Mesendoderm (in vitro differentiated cells): Measurements from ENCODE around the gene PDSS1.
"Not testable (repeated sequence)": the region's sequence is repeated elsewhere in the genome, so short reads cannot be mapped to it uniquely, and the experiment has no call there.

Source experiments
- DNase-seq: peaks from one replicate; pipeline ENCODE4 v3.0.0; 2013
- H2AK5ac ChIP-seq: 2 replicates; pipeline ENCODE4 v1.6.1; 2013; ENCODE audit warnings: low read length, inconsistent platforms
- H2BK120ac ChIP-seq: 2 replicates; pipeline ENCODE4 v1.6.1; 2013; ENCODE audit warnings: low read depth, mild to moderate bottlenecking, low read length, moderate library complexity, mixed read lengths
- H2BK15ac ChIP-seq: replicated peaks from 2 replicates; pipeline ENCODE4 v1.6.1; 2013; ENCODE audit warnings: low read depth, mild to moderate bottlenecking, moderate library complexity
- H2BK5ac ChIP-seq: 2 replicates; pipeline ENCODE4 v1.6.1; 2013; ENCODE audit warnings: low read length, inconsistent platforms
- H3K18ac ChIP-seq: 2 replicates; pipeline ENCODE4 v1.6.1; 2013; ENCODE audit warnings: mild to moderate bottlenecking, low read length, mixed read lengths
- H3K23ac ChIP-seq: one replicate; pipeline ENCODE4 v1.6.1; 2013; ENCODE audit warnings: low read length
- H3K27ac ChIP-seq: 2 replicates; pipeline ENCODE4 v1.5.1; 2013; ENCODE audit warnings: low read depth, mild to moderate bottlenecking, inconsistent platforms, low read length, moderate library complexity
- H3K27me3 ChIP-seq: 2 replicates; pipeline ENCODE4 v1.6.1; 2013; ENCODE audit warnings: low read length, control low read depth, mild to moderate bottlenecking, inconsistent platforms; ENCODE audit not compliant: insufficient read depth, poor library complexity
- H3K36me3 ChIP-seq: 2 replicates; pipeline ENCODE4 v1.6.1; 2013; ENCODE audit warnings: low read length, inconsistent platforms; ENCODE audit not compliant: control insufficient read depth, insufficient read depth
- H3K4ac ChIP-seq: one replicate; pipeline ENCODE4 v1.6.1; 2013; ENCODE audit warnings: low read depth, mild to moderate bottlenecking, low read length, moderate library complexity
- H3K4me1 ChIP-seq: 2 replicates; pipeline ENCODE4 v1.6.1; 2013; ENCODE audit warnings: low read depth, low read length, inconsistent platforms; ENCODE audit not compliant: control insufficient read depth
- H3K4me2 ChIP-seq: 2 replicates; pipeline ENCODE4 v1.6.1; 2013; ENCODE audit warnings: low read length
- H3K4me3 ChIP-seq: 2 replicates; pipeline ENCODE4 v1.5.1; 2013; ENCODE audit warnings: mild to moderate bottlenecking, low read length
- H3K56ac ChIP-seq: one replicate; pipeline ENCODE4 v1.6.1; 2013; ENCODE audit warnings: low read length
- H3K79me1 ChIP-seq: 2 replicates; pipeline ENCODE4 v1.6.1; 2013; ENCODE audit warnings: low read length, inconsistent platforms
- H3K79me2 ChIP-seq: 2 replicates; pipeline ENCODE4 v1.6.1; 2013; ENCODE audit warnings: mild to moderate bottlenecking, low read length; ENCODE audit not compliant: control insufficient read depth, insufficient read depth
- H3K9ac ChIP-seq: 2 replicates; pipeline ENCODE4 v1.6.1; 2013; ENCODE audit warnings: low read length, inconsistent platforms
- H4K5ac ChIP-seq: one replicate; pipeline ENCODE4 v1.6.1; 2013; ENCODE audit warnings: low read length
- H4K8ac ChIP-seq: one replicate; pipeline ENCODE4 v1.6.1; 2013; ENCODE audit warnings: low read depth, mild to moderate bottlenecking, control low read depth, low read length, moderate library complexity
- WGBS: extraction: QIAGEN DNeasy Blood & Tissue Kit; methylation state at CpG from one replicate; pipeline ENCODE4 v1.1.7; 2013; ENCODE audit warnings: low lambda C conversion rate, missing lambda C conversion rate; ENCODE audit not compliant: insufficient coverage; ENCODE audit errors: extremely low coverage; 5-methylcytosine and 5-hydroxymethylcytosine counted together

Gene PDSS1

GRCh38 chr10:26694536-26694935 is 3.0 kb upstream of the PDSS1 start:
- not testable (repeated sequence) for H2AK5ac ChIP-seq, H3K79me1 ChIP-seq, H3K18ac ChIP-seq, H3K4me1 ChIP-seq, H3K23ac ChIP-seq, H3K36me3 ChIP-seq, H3K27ac ChIP-seq, H2BK5ac ChIP-seq, DNase-seq, H4K8ac ChIP-seq, H3K4me3 ChIP-seq, H2BK15ac ChIP-seq, H3K4ac ChIP-seq, H3K4me2 ChIP-seq, H4K5ac ChIP-seq, H3K56ac ChIP-seq, H3K9ac ChIP-seq, H2BK120ac ChIP-seq, H3K27me3 ChIP-seq
- WGBS, result no CpG with 5 or more reads among the region's 4 CpGs
- peaks cover 15% of the 10 kb centered on the region for H3K79me2 ChIP-seq

GRCh38 chr10:26696786-26697162 is 727 bp upstream of the PDSS1 start:
- no peaks in the 10 kb centered on the region for H3K4me1 ChIP-seq
- no peak overlapping the region for H3K23ac ChIP-seq
- no peak overlapping the region for H2BK5ac ChIP-seq
- no peak for DNase-seq
- peak overlapping the region; percentile 65 for H3K4me2 ChIP-seq
- H3K36me3 ChIP-seq, result no peaks in the 10 kb centered on the region
- peak overlapping the region; percentile 5 for H4K5ac ChIP-seq
- no peak overlapping the region for H2BK120ac ChIP-seq
- H3K27me3 ChIP-seq, result no peaks in the 10 kb centered on the region
- H3K4me3 ChIP-seq, result peak overlapping the region; percentile 79
- peak overlapping the region; percentile 82 for H3K9ac ChIP-seq
- whole genome bisulfite sequencing, result no CpG with 5 or more reads among the region's 11 CpGs
- no peak overlapping the region for H2AK5ac ChIP-seq
- H3K27ac ChIP-seq, result no peak overlapping the region
- peak overlapping the region; percentile 87 for H3K56ac ChIP-seq
- H3K79me2 ChIP-seq, result peaks cover 36% of the 10 kb centered on the region
- H3K4ac ChIP-seq, result peak overlapping the region; percentile 92
- no peak overlapping the region for H4K8ac ChIP-seq
- H3K18ac ChIP-seq, result peak overlapping the region; percentile 95
- no peak overlapping the region for H2BK15ac ChIP-seq
- peaks cover 5% of the 10 kb centered on the region for H3K79me1 ChIP-seq

- peaks cover 8% of the 10 kb centered on the region for H3K79me1 ChIP-seq
- H3K4me1 ChIP-seq, result no peaks in the 10 kb centered on the region
- H3K36me3 ChIP-seq, result no peaks in the 10 kb centered on the region
- H3K27me3 ChIP-seq, result no peaks in the 10 kb centered on the region
- H3K9ac ChIP-seq, result peak overlapping the region; percentile 82
- H4K5ac ChIP-seq, result no peak overlapping the region
- H4K8ac ChIP-seq, result no peak overlapping the region
- no CpG with 5 or more reads among the region's 42 CpGs for WGBS
- peak; percentile 17 for DNase-seq
- H3K4ac ChIP-seq, result no peak overlapping the region
- H3K4me2 ChIP-seq, result peak overlapping the region; percentile 72
- H3K27ac ChIP-seq, result no peak overlapping the region
- peak overlapping the region; percentile 87 for H3K56ac ChIP-seq
- no peak overlapping the region for H2BK120ac ChIP-seq
- peaks cover 42% of the 10 kb centered on the region for H3K79me2 ChIP-seq
- H2AK5ac ChIP-seq, result no peak overlapping the region
- no peak overlapping the region for H3K18ac ChIP-seq
- H3K23ac ChIP-seq, result no peak overlapping the region
- peak overlapping the region; percentile 79 for H3K4me3 ChIP-seq
- no peak overlapping the region for H2BK5ac ChIP-seq
- no peak overlapping the region for H2BK15ac ChIP-seq
These were observed 564 bp downstream of the PDSS1 start for GRCh38 chr10:26697922-26698608.

GRCh38 chr10:26698909-26699308 is 1.4 kb downstream of the PDSS1 start:
- no peak overlapping the region for H4K5ac ChIP-seq
- H3K27ac ChIP-seq, result no peak overlapping the region
- no peak overlapping the region for H4K8ac ChIP-seq
- no peak overlapping the region for H2BK15ac ChIP-seq
- H2BK120ac ChIP-seq, result no peak overlapping the region
- no peak overlapping the region for H3K4ac ChIP-seq
- no peak overlapping the region for H3K9ac ChIP-seq
- H3K36me3 ChIP-seq, result no peaks in the 10 kb centered on the region
- no peak for DNase-seq
- no peaks in the 10 kb centered on the region for H3K27me3 ChIP-seq
- H3K79me1 ChIP-seq, result peaks cover 8% of the 10 kb centered on the region
- no peak overlapping the region for H3K4me2 ChIP-seq
- H3K4me3 ChIP-seq, result no peak overlapping the region
- no CpG with 5 or more reads among the region's 2 CpGs for WGBS
- no peak overlapping the region for H3K18ac ChIP-seq
- H3K4me1 ChIP-seq, result no peaks in the 10 kb centered on the region
- H3K23ac ChIP-seq, result no peak overlapping the region
- peaks cover 42% of the 10 kb centered on the region for H3K79me2 ChIP-seq
- no peak overlapping the region for H2BK5ac ChIP-seq
- H2AK5ac ChIP-seq, result no peak overlapping the region
- H3K56ac ChIP-seq, result no peak overlapping the region

- no peak overlapping the region for H3K4ac ChIP-seq
- no peak overlapping the region for H2BK15ac ChIP-seq
- no CpG with 5 or more reads among the region's 7 CpGs for WGBS
- DNase-seq, result no peak
- no peak overlapping the region for H3K27ac ChIP-seq
- no peak overlapping the region for H3K4me2 ChIP-seq
- H3K4me3 ChIP-seq, result no peak overlapping the region
- H3K27me3 ChIP-seq, result no peaks in the 10 kb centered on the region
- no peaks in the 10 kb centered on the region for H3K4me1 ChIP-seq
- no peak overlapping the region for H4K8ac ChIP-seq
- H3K36me3 ChIP-seq, result no peaks in the 10 kb centered on the region
- no peak overlapping the region for H2BK5ac ChIP-seq
- peaks cover 42% of the 10 kb centered on the region for H3K79me2 ChIP-seq
- H4K5ac ChIP-seq, result no peak overlapping the region
- H3K23ac ChIP-seq, result no peak overlapping the region
- H3K79me1 ChIP-seq, result peaks cover 8% of the 10 kb centered on the region
- no peak overlapping the region for H2AK5ac ChIP-seq
- no peak overlapping the region for H3K9ac ChIP-seq
- no peak overlapping the region for H3K18ac ChIP-seq
- H3K56ac ChIP-seq, result no peak overlapping the region
- no peak overlapping the region for H2BK120ac ChIP-seq
These were observed 2.1 kb downstream of the PDSS1 start for GRCh38 chr10:26699631-26700030.
